GM21723 (cell line): ENCODE measurements around the gene FAM221B.

Source experiments
- ATAC-seq: cut with Tn5 transposase; IDR thresholded peaks from one replicate; pipeline ENCODE4 v1.9.1; 2021; ENCODE audit warnings: mild to moderate bottlenecking, moderate library complexity; ENCODE audit not compliant: unreplicated experiment

FAM221B gene

DNA sequence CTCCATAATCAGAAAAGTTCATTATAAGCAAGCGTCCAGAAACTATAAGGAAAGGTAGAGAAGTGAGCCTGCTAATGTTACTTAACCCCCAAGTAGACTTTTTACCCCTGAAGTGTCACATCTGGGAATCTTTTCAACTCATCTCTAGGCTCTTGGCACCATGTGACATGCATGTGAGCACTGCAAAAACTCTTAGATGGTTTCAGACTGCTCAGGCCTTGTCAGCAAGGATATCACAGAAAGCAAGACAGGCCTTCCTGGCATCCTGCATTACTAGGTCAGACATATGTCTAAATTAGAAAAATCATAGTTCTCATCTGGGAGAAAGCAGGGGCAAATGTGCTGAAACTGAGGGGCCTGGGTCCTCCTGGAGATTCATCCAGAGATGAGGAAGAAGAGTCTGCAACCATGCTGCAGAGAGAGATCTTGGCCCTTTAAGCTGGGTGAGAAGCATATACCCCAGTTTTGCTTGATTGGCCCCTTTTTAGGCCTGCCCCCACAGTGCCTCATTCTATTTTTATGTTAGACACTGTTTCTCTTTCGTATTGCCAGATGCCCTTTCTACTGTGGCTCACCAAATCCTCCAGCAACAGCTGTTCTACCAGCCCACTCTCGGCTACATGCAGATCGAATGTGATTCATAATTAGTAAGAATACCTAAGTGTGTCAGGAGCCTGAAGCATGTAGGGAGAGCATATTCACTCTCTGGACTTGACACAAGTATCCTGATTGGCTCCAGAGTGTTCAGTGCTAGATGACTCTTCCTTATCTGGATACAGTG, 19.4 kb upstream of the FAM221B start:
- peak; percentile 91 for ATAC-seq

GRCh38 chr9:35845824-35846771, 17.6 kb upstream of the FAM221B start:
- ATAC-seq: no peak

DNA sequence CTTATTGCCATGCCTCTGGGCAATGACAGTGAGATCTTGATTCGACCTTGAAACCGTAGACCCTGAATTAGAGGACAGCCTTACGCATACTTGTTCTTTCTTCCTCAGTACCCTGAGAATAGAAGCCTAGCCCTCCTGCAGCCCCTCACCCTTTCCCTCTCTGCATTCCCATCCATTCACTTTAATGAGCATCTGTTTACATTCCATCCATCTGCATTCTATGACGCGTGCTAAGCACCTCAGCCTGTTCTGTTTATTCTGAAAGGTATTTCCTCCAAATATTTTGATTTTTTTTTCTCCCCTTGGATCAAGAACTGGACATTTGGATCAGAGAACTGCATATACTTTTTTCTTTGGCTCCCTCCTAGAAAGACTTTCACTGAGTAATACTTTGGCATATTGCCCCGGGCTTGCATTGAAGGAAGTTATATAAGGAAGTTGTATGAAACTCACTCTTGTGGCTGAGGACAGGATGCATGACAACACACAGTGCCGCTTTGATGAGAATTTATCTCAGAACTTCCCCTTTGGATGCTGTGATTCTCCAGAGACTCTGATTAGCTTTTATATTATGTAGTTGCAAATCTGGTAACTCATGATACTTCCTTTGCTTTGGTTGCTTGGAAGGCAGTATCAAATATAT, 16.2 kb upstream of the FAM221B start:
- no peak for ATAC-seq

GRCh38 chr9:35842795-35843194, 14.3 kb upstream of the FAM221B start:
- no peak for ATAC-seq

GRCh38 chr9:35842020-35842745, 13.7 kb upstream of the FAM221B start:
- ATAC-seq: no peak

DNA sequence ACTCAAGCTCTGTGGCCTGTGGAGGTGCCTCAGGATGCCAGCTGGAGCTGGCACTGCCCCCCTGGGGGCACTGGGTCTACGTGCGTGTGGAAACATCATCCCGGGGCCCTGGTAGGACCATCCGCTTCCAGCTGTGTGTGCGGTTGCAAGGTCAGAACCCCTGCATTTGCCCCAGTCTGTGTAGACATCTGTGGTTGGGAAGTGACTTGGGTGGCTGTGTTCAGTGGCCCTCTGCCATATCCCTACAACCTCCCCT, 13.0 kb upstream of the FAM221B start:
- ATAC-seq: no peak

- ATAC-seq: no peak
These were observed 12.5 kb upstream of the FAM221B start for GRCh38 chr9:35840881-35841644.

DNA sequence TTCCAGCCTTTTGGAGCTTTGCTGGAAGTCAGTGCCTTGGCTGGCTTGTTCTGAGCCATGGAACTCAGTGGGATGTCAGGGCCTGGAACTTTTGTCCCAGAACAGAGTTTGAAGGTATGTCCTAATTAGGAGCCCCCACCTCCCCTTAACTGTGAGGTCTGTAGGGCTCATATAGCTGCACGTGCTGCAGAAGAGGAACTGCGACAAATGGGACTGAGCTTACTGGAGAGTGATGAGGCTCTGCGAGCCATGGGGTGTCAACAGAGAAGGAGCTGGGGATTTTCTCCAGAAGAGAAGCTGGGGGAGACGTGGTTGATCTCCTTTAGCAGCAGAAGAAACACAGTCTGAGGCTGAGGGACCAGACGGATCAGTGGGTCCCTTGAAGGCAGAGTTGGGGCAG, 11.4 kb upstream of the FAM221B start:
- no peak for ATAC-seq

DNA sequence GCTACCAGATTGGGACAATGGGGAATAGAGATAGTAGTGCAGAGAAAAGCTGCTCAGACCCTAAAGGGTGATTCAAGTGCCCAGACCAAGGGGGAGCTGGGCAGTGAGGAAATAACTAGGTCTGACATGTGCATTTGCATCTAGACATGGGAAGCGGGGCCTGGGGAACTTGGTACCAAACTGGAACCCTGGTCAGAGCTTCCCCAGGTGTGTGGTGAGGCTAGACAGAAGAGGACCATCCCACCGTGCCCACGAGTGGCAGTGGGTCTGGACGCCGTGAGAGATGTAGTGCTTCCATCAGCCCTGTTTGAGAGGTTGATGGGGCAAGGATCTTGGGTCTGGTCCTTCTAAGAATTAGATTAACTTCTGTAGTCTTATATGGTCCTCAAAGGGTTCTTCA, 8.1 kb upstream of the FAM221B start:
- no peak for ATAC-seq

DNA sequence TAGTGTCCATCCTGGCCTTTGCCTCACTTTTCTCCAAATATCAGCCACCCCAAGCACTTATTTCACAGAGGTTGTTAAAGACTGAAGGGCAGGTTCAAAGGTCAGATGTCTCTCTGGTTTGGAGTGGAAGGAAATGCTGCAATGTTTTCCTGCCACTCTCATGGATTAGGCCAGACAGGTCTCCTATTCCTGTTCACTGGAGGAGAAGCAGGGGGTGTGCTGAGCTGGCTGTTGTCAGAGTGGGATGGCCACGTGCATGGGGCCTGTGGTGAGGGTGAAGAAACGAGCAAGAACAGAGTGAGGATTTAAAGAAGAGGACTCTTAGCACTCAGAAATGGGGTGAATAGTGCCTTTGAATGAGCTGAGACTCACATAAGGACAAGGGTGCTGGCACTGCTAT, 7.2 kb upstream of the FAM221B start:
- no peak for ATAC-seq

- ATAC-seq: no peak
These were observed 6.7 kb upstream of the FAM221B start for GRCh38 chr9:35835216-35835632.

- ATAC-seq: no peak
These were observed 6.0 kb upstream of the FAM221B start for GRCh38 chr9:35834260-35835215.

GRCh38 chr9:35832814-35833213, 4.3 kb upstream of the FAM221B start:
- no peak for ATAC-seq

DNA sequence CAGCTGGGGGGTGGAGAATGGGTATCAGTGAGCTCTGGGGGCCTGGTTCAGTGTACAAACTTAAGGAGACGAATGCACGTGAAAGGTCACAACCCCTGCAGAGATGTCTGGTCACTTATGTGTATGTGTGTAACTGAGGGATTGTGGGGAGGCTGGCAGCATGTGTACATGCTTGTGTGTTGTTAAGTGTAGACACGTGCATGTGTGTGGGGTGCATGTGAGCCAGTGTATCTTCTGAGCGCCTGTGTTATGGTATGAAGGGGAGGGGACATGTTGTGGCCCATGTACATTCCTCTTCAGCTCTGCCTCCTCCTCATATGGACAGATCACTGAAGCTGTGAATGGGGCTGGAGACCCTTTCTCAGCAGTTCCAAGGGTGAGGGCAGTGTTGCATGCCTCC, 2.5 kb upstream of the FAM221B start:
- ATAC-seq: no peak

DNA sequence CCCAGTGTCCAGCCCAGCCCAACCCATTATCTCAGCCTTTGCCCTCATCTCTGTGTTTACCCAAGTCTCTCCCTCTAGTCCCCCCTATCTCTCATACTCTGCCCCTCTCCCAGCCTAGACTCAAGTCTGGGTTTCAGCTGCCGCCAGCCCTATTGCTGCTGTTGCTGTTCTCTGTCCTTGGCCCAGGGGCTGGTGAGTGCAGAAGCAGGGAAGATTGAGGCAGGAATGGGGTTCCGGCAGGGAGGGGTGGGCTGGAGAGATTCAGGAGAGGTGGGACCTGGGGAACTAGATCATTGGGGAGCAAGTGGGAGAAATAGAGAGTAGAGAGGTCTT, 1.2 kb upstream of the FAM221B start:
- no peak for ATAC-seq

GRCh38 chr9:35829084-35829763, 692 bp upstream of the FAM221B start, which contains the start of gene TMEM8B:
Gene TMEM8B (plus strand): TSS chr9:35829228. CDS start chr9:35829448, 220 bp downstream.
- peak; percentile 78 for ATAC-seq

GRCh38 chr9:35827486-35827885, 1.0 kb downstream of the FAM221B start:
- ATAC-seq: no peak

DNA sequence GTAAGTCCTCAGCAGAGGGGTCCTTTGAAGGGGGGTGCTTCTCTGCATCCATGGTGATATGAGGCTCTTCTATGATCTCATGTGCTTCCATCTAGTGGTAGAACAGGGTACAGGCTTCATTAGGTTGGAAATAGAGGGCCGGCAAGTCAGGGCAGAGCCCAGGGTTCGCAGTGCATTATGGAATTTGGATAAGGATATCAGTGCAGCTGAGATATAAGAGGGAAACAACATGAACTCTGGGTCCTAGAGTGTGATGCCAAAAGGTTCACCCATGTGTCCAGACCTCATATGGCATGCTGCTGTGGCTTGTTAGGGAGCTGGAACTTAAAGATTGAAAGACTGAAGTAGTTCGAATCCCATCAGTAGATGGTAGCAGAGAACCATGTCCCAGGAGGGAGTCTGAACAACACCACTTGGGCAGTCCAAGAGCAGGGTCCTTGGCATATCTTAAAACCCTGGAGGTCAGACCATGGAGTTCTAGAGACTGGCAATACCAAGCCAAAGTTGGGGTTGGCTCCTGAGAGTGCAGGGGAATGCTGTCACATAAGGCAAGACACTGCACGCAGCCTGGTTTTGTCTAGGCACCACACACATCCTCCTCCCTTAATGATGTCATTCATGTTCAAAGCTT, 2.3 kb downstream of the FAM221B start:
- peak; percentile 44 for ATAC-seq
